Pulmonary artery endothelial cell (primary cell): Measurements from ENCODE around the gene CUEDC1. TPM values are rescaled to one million over a fixed set of nuclear protein-coding genes. Genes with fewer than 3 reads are reported as not detected.
"Not testable (repeated sequence)": the region's sequence is repeated elsewhere in the genome, so short reads cannot be mapped to it uniquely, and the experiment has no call there.

Source experiments
- DNase-seq: peaks from one replicate; pipeline ENCODE4 v3.0.0-alpha.2; 2011; ENCODE audit warnings: low read depth, low spot score
- total RNA-seq: library from RNA; depleted of rRNA; stranded (reverse); fragments of >200 nt; gene quantifications from 2 replicates; pipeline ENCODE4 v1.2.3, GENCODE V29; 2014

The CUEDC1 gene
- total RNA-seq, 1 donor from 2014 or later = 5.2 TPM

DNA sequence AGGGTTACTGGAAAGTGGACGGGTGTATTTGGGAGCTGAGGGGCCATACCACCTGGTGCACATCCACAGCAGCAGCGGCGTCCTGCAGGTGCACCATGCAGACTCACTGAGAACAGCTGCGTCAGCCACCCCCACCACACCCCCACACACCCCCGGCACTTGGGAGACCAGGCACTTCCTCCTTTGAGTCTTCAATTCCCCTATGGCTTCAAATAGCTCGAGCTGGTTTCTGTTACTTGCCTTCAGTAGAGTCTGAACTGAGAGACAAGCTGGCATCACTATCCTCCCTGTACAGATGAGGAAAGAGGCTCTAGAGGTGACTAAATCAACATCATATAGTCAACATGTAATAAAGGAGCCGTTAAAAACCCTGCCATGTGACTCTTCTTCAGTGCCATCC lies 15.4 kb downstream of the CUEDC1 start:
- DNase-seq = no peak

DNA sequence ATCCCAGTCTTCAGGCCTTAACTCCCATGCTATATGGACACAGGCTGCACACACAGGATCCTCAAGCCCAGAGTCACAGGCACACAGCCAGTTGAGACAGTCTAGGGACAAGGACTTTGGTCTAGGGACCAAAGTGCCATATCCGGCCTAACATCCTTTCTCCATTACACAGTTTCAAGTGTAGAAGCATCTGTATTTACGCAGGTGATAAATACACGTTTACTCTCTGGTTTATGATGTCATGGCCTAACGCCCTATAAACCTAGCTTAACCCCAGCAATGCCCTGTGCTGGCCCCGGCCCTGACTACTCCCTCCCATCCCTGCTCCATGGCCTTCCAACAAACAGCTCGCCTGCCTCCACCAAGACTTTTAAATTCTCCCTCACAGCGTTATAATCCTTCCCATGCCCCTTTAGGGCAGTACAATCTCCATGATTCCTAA lies 17.1 kb downstream of the CUEDC1 start:
- no peak for DNase-seq

DNA sequence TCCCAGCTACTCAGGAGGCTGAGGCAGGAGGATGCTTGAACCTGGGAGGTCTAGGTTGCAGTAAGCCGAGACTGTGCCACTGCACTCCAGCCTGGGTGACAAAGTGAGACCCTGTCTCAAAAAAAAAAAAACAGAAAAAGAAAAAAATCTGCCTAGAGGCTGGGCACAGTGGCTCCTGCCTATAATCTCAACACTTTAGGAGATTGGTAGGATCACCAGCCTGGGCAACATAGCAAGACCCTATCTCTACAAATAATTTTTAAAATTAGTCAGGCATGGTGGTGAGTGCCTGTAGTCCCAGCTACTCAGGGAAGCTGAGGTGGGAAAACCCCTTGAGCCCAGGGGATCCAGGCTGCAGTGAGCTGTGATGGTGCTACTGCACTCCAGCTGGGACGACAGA lies 17.7 kb downstream of the CUEDC1 start:
- DNase-seq = no peak

- DNase-seq = no peak
These were observed 19.1 kb downstream of the CUEDC1 start for GRCh38 chr17:57935833-57936807.

DNA sequence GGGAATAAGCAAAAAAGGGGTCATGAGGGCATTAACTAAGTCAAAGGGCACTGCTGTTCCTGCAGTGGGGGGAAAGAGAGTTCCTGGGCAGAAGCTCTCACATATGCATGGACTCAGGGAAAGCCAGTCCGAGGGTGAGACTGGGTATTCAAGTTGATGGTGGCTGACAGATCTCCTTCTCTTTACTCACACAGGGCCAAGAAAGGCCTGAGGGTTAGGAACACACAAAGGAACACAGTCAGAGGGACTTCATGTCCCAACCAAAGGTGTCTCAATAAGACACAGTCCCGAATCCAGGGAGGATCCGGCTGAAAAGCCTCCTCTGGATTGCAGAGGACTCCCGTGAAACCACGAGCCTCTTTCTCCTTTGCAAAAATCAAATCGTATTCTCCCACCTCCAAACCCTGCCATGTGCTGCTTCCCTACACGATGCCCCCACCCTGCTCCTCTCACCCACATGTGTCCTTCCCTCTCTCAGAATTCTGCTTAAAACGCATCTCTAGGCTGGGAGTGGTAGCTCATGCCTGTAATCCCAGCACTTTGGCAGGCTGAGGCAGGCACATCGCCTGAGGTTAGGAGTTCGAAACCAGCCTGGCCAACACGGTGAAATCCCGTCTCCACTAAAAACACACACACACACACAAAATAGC lies 23.6 kb downstream of the CUEDC1 start:
- DNase-seq = no peak

GRCh38 chr17:57930239-57930638 lies 25.0 kb downstream of the CUEDC1 start:
- DNase-seq = no peak

DNA sequence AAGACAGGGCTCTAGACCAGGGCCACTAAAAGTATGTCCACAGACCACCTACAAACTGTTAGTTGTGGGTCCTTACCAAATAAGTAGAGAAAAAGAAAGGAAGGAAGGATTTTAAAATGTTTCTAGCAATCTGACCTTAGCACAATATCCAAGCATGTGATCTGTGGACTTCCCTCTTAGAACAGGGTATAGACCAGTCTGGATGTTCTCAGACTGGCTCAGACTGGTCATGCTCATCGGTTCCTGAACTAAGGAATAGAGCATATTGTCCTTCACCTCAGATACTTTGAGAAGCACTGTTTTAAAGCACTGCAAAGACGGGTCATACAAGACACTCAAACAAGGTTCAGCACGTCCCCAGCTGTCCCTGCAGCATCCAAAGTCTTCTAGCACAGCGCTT lies 25.8 kb downstream of the CUEDC1 start:
- DNase-seq = no peak

DNA sequence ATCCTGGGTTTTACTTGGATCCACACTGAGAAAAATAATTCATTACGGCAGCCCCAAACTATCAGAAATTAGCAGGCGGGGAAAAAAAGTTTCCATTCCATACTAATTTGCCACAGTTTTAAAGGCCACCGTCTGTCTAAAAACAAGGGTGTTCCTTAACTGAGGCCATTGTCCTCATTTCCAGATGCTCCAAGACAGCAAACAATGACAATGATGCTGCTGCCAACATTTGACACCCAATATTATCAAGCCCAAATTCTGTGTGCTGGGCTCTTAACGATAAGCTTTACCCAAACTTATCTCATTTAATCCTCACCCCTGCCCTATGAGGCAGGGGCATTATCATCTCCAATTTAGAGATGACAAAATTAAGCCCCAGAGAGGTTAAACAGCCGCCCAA lies 26.3 kb downstream of the CUEDC1 start:
- DNase-seq = no peak

DNA sequence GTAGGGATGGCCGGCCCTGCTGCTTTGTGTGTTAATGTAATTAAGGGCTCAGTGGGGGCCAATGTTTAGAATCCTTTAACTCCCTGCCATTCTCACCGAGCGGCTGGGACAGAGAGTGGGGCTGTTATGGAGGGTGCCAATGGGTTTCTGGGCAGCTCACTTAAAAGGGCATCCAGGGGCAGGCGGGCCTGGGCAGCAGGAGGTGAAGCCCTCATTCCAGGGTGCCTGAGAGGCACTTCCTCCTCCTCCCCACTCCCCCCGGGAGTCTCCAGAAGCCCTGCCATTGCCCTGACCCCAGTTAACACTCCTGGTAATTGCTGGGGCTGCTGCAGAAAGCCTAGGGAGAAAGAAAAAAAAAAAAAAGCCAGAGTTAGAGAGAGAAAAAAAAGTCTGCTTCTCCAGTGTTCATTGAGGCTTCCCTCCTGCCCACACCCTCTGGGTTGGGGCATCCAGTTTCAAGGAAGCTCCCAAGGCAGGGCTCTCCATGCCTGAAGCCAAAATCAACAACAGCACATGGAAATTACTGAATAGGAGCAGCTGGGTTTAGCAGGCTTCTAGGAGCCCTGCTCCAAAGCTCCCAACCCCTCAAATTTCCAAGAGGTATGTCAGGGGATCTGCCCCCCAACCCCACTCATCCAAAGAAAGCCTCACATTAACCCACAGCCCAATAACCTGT lies 28.0 kb downstream of the CUEDC1 start:
- DNase-seq = no peak

GRCh38 chr17:57926723-57927047 lies 28.5 kb downstream of the CUEDC1 start:
- no peak for DNase-seq

DNA sequence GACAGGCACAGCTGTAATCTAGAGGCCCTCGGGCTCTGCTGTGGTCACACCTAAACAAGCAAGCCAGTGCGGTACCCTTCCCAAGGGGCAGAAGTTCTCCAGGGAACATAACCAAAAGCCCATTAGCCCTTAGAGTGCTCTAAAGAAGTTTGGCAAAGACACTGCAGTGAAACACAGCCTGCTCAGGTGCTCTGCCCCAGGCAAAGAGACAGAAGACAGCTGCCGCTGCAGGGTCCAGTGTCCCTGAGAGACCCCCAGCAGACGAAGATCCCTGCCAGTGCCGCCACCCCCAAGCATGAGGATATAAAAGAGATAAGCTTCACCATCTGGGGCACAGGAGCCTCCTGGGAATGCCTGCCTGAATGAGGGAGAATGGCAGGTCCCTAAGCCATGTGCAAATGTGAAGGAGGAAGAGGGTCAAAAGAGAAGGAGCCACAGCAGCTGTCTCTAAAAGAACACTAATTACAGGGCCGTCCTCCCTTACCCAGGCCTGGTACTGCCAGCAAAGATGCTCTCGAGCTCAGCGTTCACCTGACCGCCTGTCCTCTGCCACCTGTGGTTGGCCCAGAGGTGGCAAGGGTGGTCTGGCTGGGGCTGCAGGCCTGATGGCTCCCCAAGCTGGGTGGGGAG lies 29.7 kb downstream of the CUEDC1 start:
- DNase-seq = no peak

DNA sequence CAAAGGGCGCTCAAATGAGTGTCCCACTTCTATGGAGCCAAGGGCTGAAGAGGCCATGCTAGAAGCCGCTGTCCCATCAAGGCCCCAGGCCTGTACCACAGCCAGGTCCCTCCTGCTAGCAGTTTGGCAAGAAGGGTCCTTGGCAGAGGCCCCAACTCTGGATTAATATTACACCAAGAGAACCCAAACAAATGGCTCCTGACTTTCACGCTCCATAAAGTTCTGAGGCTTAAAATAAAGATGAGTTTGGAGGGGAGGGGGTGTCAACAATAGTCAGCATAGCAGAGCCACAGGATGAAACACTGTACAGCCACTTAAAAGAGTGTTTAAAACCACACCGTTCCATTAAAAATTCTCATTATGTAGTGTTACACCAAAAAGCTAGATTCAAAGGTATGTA lies 30.5 kb downstream of the CUEDC1 start:
- no peak for DNase-seq

- no peak for DNase-seq
These were observed 31.9 kb downstream of the CUEDC1 start for GRCh38 chr17:57923182-57923872.

DNA sequence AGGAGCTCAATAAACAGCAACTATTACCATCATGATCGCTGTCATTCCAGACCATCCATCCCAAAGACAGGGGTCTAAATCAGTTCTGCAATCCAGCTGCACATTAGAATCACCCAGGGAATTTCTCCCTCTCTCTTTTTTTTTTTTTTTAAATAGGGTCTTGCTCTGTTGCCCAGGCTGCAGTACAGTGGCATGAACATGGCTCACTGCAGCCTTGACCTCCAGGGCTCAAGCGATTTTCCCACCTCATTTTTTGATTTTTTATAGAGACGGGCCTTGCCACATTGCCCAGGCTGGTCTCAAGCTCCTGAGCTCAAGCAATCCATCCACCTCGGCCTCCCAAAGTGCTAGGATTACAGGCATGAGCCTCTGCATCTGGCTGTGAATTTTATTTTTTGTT lies 32.5 kb downstream of the CUEDC1 start:
- not testable (repeated sequence) for DNase-seq

GRCh38 chr17:57920916-57921703 lies 34.1 kb downstream of the CUEDC1 start:
- no peak for DNase-seq

- no peak for DNase-seq
These were observed 35.3 kb downstream of the CUEDC1 start for GRCh38 chr17:57919918-57920317.

DNA sequence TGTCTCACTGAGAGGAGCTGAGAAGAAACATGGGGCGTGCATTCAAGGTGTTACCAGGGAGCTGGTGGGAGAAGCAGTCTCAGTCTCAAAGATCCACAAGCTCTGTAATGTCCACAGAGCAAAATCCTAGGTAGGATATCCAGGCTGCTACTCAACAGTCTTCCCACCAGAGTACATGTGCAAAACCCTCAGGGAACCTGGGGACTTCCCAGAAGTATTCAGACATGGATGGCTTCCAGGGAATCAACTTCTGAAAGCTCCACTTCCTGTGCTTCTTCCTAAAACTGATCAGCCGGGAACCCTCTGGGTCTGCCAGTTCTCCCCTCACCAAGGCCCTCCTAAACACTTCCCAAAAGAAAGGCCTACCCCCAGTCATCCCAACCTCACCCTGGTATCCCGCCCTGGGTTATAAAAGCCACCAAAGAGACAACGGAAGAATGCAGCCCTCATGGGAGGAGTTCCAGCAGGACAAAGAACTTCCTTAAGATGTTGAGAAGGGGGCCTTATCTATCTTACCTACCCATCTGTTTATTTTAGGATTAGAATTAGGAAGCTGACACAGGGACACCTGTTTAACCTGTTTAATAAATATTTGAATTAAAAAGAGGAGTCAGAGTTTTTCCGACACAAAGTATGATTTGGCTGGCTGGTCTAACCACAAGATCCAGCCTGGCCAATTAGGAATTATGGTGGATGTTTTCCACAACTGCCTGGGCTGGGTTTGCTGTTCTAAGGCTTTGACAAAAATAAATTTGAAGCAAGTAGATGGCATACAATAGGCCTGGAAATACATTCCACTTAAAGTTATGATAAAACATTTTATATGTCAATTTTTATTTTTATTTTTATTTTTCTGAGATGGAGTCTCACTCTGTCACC lies 37.0 kb downstream of the CUEDC1 start:
- no peak for DNase-seq

GRCh38 chr17:57916925-57917858 lies 38.0 kb downstream of the CUEDC1 start:
- no peak for DNase-seq
